Muscle of back (tissue), 11 donors: ENCODE results near the gene RALGPS1. TPM values are rescaled to one million over a fixed set of nuclear protein-coding genes. Genes with fewer than 3 reads are reported as not detected.

Source experiments
- DNase-seq, 3 donors: peaks; one replicate each; pipeline versions ENCODE4 v3.0.0 to v3.0.0-alpha.2; 2013
- polyA plus RNA-seq, 10 donors: library from polyadenylated mRNA; unstranded; fragments of 120-200 nt; gene quantifications; one replicate each; pipeline ENCODE4 v1.2.1, GENCODE V29; 2013; ENCODE audit not compliant: insufficient read length in 10 of 10

RALGPS1 gene
- polyA plus RNA-seq, 10 donors, result 4.6 to 11.4 (median 7.5) TPM

DNA sequence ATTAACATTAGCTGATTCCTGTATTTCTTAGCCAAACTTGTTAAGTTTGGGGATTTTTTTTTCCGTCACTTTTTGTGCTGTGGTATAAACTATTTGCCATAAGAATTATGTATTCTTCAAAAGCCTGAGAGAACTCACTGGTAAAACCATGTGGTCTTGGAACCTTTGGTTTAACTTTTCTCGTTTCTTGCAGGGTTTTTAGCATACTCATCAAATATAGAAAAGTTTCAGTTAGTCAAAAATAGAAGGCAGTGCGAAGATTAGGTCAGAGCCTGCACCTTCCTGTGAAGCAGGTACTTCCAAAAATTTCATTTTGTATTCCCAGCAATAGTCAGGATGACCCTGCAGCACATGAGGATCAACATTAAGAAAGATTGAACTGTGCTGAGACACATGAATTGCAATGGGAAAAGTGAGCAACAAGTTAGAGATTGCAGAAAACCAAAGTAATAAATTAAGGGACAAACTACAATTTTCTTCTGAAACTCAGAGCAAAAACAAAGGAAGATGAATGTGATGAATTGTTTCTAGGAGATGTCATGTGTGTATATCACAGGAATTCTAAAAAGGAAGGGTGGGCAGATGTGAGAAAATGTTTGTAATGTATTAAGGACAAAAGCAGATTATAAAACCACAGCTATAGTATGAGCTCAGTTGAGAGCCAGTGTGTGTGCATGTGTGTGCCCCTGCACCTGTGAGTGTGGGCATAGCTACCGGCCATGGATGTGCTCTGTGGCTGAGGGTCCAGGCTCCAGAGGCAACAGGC lies 105.6 kb downstream of the RALGPS1 start:
- DNase-seq, result no peak

DNA sequence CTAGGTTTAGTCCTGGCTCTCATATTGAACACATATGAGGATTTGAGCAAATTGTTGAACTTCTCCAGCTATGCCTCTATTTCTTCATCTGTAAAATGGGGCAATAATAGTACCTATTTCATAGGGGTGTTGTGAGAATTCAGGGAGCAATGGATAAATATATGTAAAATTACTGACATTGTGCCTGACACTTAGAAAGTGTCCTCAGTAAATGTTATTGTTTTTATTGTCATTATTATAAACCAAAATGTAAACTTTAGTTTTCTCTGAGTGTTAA lies 106.2 kb downstream of the RALGPS1 start:
- no peak for DNase-seq

DNA sequence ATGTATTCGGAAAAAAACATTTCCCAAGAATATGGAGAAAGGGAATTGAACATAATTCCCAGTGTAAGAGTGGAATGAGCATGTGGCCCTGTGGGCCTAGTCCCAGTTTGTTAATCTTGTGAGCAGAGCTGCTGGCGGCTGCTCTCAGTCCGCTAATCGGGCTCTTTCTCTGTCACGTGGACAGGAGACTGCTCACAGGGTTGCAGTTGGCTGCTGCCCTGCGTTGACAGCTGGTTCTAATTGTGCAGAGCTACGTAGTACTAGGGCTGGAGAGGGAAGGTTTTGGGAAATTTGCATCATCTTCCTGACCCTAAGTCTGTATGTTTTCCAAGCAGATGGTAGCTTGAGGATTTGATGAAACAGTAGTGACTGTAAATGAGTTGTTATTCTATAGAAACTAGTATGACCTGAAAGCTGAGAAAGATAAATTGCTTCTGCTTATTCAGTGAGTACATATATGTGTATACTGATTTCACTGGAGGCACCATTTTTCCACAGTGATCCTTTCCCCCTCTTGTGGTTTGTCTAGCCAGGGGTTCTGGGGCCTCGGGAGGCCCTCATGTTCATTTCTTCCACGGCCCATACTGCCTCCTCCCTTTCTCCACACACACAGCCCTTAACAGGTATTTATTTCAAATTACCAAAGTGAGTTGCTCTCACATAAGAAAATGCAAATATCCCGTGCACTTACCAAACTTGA lies 107.2 kb downstream of the RALGPS1 start:
- DNase-seq, result peak; percentile 96 to 98 (median 98)

DNA sequence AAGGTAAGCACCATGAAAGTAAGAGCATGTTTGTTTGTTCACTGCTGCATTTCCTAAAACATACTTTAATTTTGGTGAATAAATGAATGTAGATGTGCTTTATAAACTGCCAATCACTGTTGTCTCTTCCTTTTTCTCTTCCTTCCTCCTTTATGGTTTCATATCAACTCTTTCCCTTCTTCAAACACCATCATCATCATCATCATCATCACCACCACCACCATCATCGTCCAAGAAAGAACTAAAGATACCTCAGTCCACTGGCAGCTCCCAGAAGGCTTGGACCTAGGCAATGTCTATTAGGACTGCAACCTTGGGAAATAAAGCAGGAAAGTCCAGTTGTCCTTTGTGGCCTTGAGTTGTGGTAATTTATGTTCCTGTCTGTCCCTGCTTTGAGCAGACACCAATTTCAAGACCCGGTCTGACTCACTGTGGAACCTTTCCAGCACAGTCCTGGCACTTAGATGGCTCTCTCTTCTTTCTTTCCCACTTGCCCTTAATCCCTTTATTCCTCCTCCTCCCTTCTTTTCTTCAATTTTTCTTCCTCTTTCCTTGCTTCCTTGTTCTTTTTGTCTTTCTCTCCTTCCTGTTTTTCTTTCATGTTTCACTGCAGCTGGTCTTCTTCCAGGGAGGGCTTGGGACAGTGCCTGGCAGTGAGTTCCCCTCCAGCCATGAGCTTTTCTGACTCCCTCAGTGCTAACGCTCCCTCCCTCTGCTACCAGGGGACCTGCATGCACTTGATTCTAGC lies 108.5 kb downstream of the RALGPS1 start:
- no peak for DNase-seq

DNA sequence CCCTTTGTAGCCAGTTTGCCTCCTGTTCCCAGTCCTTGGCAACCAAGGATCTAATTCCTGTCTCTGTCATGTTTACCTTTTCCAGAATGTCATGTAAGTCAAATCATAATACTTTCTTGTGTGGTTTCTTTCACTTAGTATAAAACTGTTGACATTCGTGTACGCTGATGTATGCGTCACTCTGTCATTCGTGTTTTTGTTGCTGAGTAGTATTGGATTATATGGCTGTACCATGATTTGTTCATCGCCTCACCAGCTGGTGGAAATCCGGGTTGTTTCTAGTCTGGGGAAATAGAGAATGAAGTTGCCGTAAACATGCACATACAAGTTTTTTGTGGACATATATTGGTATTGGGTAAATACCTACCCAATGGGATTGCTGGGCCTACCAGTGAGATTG lies 110.5 kb downstream of the RALGPS1 start:
- DNase-seq, result no peak

DNA sequence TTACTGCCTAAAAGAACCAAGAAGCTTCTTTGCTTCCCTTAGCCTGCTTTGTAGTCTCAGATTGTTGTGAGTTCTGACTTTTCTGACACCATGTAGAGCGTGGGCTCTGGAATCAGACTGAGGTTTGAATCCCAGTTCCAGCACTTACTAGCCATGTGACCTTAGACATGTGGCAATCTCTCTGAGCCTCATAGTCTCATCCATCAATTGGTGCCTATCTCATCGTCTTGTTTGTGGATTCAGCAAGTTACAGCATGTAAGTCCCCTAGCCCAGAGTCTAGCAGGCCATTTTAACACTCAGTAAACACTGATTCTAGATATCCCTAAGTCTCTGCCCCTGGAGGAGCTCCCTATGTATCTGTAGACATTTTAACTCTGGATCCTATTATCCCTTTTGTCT lies 113.1 kb downstream of the RALGPS1 start:
- DNase-seq, result no peak

DNA sequence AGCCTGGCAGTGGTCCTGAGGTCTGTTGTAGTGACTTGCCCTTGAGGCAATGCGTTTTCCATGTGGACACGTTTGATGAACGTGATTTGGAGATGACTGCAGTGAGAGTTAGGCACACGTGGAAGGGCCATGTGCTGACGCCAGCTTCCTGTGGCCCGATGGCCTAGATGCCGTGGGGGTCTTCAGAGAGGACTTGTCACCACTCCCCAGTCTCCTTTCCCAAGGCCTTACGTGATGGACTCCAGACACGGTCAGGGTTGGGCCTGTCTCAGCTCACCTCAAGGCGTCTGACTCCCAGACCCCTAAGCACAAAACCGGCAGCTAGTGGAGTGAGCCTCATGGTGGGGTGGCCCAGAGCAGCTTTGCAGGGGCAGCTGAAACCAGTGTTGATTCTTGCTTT lies 115.0 kb downstream of the RALGPS1 start:
- DNase-seq, result no peak

DNA sequence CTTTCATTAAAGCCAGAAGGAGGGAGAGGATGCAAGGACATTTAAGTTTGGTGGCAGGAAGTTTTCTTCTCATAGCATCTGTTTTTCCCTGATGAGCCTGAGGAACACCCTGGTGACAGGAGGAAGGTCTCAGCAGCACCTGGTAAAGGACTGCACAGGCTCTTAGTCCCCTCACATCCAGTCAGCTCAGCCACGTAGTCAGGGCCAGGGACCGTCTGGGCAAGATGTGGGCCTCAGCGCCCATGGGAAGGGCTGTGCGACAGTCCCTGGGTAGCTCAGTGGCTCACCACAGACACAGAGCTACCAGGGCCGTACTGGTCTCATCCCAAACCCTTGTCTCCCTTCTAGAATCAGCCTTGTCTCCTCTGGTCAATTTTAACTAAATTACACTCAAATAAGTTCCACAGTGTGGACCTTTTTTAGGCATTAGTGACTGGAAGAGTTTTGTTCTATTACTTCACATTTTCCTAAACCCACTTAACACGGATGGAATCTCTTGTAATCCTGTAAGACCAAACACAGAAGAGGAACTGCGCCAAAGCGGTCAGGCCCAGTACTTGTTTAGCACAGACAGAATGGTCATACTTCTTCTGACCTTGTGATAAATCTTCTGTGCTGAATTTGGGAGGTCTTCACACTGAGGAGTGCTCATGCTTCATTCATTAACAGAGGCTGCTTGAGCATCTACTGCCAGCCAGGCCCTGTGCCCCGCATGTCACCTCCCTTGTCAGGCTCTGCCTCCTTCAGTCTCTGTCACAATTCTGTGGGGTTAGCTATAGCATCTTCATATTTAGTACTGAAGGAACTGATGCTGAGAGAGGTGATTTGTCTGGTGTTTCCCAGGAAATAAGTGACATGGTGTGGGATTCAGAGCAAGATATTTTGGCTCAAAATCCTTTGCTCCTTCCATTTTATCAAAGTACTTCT lies 116.5 kb downstream of the RALGPS1 start:
- DNase-seq, result peak in 2 of 3 donors; percentile 52 to 57

DNA sequence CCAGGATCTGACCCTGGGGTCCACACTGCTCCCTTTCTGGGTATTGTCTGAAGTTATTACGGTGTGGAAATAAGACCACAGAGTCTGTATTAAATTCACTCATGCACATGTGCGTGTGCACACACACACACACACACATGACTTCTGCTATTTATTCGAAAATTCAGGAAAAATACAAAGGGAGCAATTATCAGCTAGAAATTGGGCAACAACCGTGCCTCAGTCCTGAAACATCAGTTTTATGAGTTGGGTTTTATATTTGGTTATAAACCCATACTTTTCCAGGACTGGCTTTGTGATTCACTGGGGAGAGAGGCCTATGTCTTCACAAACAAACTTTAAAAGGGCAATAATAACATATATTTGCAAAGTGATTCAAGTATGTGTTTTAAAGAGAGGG lies 117.7 kb downstream of the RALGPS1 start:
- DNase-seq, result no peak

DNA sequence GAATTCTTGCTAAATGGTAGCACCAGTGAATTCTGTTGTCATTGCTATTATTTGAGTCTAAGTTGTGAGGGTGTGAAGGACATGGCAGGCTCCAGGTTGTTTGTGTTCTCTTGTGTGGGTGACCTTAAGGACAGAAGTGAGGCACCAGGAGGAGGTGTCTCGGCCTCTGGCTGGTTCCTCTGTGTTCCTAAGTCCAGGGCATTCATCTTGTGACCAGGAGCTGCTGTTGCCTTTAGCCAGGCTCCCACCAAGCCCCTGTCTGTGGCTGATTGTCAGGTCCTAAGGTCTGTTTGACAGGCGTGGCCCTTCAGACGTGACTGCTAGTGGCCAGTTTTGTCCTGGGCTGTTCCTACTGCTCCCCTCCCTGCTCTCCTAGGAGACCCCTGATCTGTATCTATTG lies 118.5 kb downstream of the RALGPS1 start:
- no peak for DNase-seq

DNA sequence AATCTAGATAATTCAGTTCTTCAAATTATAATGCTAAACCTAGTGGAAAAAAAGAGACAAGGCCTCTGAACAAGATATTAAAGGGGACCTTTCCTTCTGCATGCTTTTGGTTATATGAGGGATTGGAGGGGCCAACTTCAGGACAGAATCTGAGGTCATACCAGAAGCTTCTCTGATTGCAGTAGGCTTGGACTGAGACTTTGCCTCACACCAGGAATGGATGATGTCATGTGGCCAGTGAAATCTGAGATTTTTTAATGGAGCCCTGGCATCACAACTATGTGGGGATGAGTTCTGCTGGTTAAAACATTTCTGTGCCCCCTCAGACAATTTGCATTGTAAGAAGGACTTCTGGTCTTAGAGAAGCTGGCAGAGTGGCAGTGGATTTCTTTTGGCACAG lies 119.2 kb downstream of the RALGPS1 start:
- DNase-seq, result peak in 1 of 3 donors; percentile 40

DNA sequence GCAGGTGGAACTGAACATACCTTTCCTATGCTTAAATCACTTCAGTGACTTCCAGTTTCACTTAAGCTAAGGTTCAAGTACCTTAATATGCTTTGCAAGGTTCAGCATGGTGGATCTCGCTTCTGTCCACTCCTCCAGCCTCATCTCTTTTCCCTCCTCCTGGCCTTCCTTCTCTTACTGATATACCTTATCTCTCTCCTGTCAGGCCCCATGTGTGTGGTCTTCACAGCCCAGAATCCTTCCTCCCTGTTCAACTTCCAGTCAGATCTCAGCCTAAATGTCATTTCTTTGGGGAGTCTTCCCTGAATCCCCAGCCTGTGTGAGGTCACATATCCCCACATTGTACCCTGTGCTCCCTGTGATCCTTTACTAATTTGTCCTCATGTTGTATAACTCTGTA lies 120.1 kb downstream of the RALGPS1 start:
- DNase-seq, result no peak

DNA sequence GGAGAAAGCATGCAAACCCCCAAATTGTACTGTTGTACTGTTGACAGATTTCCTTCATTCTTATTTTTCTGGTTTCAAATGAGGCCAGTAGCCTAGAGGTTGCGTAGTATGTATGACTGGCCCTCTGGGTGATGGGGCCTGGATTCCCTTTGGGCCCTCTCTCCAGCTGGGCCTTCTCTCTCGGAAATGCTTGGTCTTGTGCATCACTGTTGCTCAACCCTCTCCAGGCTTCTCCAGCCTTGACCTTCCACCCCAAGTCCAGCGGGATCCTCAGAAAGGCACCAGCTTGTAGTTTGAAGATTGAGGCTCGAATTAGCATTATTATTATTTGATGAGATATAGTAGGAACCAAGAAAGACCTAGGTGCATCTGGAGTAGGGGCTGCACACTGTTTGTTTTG lies 120.8 kb downstream of the RALGPS1 start:
- no peak for DNase-seq

DNA sequence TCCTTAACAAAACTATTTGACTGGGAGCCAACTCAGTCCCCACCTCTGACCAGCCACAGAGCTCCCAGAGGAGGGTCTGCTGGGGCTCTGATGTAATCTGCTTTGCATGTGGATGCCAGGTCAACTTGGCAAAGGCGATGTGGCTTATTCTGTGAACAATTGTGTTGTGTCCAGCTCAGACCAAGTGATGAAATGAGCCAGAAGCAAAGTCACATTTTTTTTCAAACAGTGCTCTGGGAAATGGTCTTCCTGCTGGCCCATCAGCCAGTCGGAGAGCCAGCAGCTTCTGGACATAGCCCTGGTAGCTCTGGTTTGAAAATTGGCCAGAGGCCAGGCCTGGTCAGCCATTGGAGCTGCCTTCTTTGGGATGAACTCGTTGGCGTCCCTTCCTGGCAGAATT lies 121.4 kb downstream of the RALGPS1 start:
- peak in 1 of 3 donors; percentile 38 for DNase-seq

DNA sequence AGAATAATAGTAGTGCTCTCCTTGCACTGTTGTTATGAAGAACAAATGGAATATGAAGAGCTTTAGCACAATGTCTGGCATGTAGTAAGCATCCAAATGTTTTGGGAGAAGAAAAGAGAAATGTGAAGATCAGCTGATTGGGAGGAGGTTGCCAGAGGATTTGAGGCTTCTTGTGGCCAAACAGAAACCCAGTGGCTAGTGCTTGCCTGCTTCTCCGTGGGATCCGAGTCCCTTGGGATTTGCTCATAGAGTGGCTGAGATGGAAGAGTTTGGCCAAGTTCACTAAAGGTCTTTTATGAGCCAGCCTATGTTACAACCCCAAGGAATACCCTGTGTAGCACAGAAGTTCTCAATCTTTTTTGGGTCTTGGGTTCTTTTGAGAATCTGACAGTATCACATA lies 121.9 kb downstream of the RALGPS1 start:
- DNase-seq, result no peak

DNA sequence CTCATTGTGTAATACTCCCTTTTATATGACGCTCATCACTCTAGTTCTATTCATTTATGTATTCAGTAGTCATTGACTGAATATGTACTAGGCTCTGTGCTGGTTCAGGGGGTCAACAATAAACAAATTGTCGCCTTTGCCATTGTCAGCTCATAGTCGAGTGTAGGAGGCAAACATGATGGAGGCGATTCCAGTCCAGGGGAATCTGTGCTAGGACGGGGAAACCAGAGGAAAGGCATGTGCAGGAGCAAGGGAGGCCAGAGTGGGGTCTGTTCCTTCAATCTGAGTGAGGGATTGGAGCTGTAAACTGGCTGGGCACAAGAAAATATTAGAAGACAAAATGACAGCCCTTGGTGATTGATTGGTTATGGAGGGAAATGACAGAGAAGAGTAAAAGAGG lies 123.9 kb downstream of the RALGPS1 start:
- DNase-seq, result no peak

DNA sequence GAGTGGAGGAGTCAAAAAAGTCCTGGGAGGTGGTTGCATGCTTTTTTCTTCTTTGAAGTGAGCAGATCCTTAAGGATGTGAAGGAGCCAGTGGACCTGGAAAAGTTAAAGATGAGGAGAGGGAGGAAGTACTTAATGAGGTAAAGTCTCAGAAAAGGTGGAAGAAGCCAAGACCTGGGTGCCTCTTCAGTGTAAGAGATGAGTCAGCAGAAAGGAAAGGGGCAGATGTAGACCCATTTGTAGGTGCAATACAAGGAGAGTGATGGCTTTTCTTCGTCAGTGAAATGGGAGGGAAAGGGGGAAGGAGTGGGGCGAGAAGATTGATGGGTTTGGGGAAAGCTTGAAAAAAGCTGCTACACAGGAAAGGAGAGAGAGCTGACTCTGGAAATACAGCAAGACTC lies 124.9 kb downstream of the RALGPS1 start:
- no peak for DNase-seq

DNA sequence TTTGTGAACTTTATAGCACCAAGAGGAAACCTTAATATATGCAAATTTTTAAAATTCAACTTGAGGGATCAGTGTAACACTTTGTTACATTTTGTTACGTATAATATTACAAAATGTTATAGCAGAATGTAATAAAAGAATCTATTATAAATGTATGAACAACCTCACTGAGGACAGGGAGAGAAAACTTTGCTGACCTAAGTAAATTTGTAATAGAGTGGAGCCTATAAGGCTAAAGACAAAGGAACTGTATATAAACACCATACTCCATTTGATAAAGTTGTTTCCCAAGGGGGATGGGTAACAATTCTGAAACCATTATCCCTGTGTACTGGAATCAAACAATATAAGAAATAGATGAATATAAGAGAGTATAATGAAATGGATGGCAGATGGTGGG lies 130.6 kb downstream of the RALGPS1 start:
- DNase-seq, result no peak

DNA sequence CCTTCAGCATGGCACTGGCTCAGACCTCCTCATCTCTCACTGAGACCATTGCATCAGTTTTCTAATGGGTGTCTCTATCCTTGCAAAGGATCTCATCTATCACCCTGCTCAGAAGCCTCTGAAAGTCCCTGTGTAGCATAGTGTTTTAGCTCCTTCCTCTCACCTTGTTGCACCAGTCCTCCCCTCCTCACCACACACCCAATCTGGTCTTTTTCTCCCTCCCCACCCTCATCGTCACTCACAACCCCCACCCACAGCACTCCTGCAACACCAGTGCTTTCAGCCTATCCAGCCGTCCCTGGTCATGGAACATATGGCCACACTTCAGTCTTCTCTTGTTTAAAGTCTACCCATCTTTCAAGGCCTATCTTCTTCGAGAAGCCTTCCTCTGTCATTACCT lies 133.4 kb downstream of the RALGPS1 start:
- DNase-seq, result no peak

DNA sequence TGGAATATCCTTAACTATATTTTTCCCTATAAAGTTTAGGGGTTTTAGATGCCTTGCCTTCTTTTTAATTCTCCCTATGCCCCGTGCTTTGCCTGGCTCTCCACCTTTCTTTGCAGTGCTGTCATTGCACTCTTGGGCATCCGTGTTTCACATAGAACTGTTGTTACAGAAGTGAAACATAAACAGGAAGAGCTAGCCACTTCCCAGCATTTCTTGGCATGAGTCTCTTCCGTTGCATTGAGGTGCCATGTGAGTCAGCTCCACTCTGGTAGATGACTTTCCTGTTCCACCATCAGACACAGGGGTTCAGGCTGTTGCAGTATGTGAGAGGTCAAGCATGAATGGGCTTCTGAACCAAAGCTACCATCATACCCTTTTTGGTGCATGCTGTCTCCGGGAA lies 134.5 kb downstream of the RALGPS1 start:
- DNase-seq, result peak; percentile 42 to 66 (median 63)

DNA sequence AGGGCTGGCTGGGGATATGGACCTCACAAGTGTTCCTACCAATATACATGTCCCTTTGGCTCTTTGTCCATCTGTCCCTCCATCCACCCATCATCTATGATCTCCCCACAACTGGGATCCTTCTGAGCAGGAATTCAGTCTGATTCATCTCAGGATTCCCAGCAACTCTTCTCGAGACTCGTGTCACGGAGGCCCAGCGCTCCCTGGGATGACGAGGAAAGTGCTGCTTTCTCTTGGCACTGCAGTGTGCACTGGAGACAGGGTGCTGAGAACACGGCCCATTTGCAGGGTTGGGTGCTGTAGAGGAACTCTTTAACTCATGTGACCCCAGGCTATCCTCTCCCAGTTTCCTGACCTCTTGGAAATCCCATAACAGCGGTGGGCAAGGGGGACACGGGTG lies 135.0 kb downstream of the RALGPS1 start:
- no peak for DNase-seq

DNA sequence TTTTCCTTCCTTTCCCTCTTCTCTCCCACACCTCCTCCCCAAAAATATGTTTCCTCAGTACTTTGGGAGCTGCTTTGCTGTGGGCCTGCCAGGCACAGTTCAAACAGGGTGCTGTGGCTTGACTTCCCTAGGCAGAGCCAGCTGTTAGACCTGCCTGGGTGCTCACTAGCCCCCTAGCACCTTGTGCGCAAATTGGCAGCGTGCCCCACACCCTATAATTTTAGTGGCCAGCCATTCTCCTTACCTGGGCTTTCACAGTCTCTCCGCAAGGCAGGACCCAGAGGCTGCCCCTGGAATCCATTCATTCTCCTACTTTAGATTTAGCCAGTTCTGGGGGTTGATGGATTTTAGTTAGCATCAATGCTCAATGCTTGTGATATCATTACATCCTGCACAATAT lies 135.6 kb downstream of the RALGPS1 start:
- DNase-seq, result no peak
